SK-N-SH treated with all-trans-retinoic acid at 6 μM for 48 hours (cell line): ENCODE measurements around the gene GPSM1.

Experiments used
- ARNTL ChIP-seq: fragments of 450-650 bp; formaldehyde crosslinking; IDR thresholded peaks from 2 replicates; pipeline ENCODE4 v1.5.0; 2020; ENCODE audit warnings: low read depth, mild to moderate bottlenecking, moderate library complexity, borderline replicate concordance
- CREB5 ChIP-seq: fragments of 250-450 bp; sonication (Bioruptor Pico); IDR thresholded peaks from 2 replicates; pipeline ENCODE4 v1.5.1; 2020; ENCODE audit warnings: low read depth, mild to moderate bottlenecking, moderate library complexity
- ISL1 ChIP-seq: fragments of 250-450 bp; sonication (Bioruptor Pico); IDR thresholded peaks from 2 replicates; pipeline ENCODE4 v2.1.2; 2022; ENCODE audit warnings: mild to moderate bottlenecking, moderate library complexity
- OSR1 ChIP-seq: fragments of 250-450 bp; sonication (Bioruptor Pico); IDR thresholded peaks from 2 replicates; pipeline ENCODE4 v1.8.0; 2022; ENCODE audit warnings: moderate library complexity, mild to moderate bottlenecking, inconsistent platforms
- PPARA ChIP-seq: fragments of 250-450 bp; sonication (Bioruptor Pico); IDR thresholded peaks from 2 replicates; pipeline ENCODE4 v1.5.0; 2020; ENCODE audit warnings: mild to moderate bottlenecking, borderline replicate concordance
- RARB ChIP-seq: fragments of 250-450 bp; sonication (Bioruptor Pico); IDR thresholded peaks from 2 replicates; pipeline ENCODE4 v1.8.0; 2021; ENCODE audit warnings: mild to moderate bottlenecking, moderate library complexity
- SNAI2 ChIP-seq: fragments of 250-450 bp; sonication (Bioruptor Pico); IDR thresholded peaks from 2 replicates; pipeline ENCODE4 v1.5.0; 2020; ENCODE audit warnings: mild to moderate bottlenecking, moderate library complexity
- ZFP3 ChIP-seq: fragments of 250-450 bp; sonication (Bioruptor Pico); IDR thresholded peaks from 2 replicates; pipeline ENCODE4 v1.5.0; 2020; ENCODE audit warnings: mild to moderate bottlenecking, moderate library complexity
- ZNF565 ChIP-seq: fragments of 450-650 bp; formaldehyde crosslinking; conservative IDR thresholded peaks from 2 replicates; pipeline ENCODE4 v1.5.0; 2020; ENCODE audit warnings: low read depth, mild to moderate bottlenecking, moderate library complexity
- ZNF70 ChIP-seq: fragments of 450-650 bp; formaldehyde crosslinking; IDR thresholded peaks from 2 replicates; pipeline ENCODE4 v1.5.0; 2020; ENCODE audit warnings: mild to moderate bottlenecking, moderate library complexity
- TF ChIP-seq, protein P1 (sequence below): fragments of 250-450 bp; sonication (Bioruptor Pico); IDR thresholded peaks from 2 replicates; pipeline ENCODE4 v1.8.0; 2021; ENCODE audit warnings: low read depth, mild to moderate bottlenecking, moderate library complexity, borderline replicate concordance
- TF ChIP-seq, protein P2 (sequence below): fragments of 250-450 bp; sonication (Bioruptor Pico); IDR thresholded peaks from 2 replicates; pipeline ENCODE4 v1.8.0; 2020; ENCODE audit warnings: mild to moderate bottlenecking, moderate library complexity, borderline replicate concordance

DNA sequence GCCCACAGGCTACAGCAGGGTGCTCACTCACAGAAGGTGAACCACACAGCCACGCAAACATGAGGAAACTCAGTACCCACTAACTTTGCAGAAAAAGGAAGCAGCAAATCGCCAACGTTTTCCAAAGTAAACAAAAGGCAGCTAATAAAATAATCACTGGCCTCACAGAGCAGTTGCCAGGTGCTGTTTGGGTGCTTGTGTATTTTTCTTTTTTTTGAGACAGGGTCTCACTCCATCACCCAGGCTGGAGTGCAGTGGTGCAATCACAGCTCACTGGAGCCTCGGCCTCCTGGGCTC is 68.8 kb downstream of the GPSM1 start:
- no peak for TF ChIP-seq ISL1 (CRISPR knock-in tag)
- TF ChIP-seq, protein P1, sequence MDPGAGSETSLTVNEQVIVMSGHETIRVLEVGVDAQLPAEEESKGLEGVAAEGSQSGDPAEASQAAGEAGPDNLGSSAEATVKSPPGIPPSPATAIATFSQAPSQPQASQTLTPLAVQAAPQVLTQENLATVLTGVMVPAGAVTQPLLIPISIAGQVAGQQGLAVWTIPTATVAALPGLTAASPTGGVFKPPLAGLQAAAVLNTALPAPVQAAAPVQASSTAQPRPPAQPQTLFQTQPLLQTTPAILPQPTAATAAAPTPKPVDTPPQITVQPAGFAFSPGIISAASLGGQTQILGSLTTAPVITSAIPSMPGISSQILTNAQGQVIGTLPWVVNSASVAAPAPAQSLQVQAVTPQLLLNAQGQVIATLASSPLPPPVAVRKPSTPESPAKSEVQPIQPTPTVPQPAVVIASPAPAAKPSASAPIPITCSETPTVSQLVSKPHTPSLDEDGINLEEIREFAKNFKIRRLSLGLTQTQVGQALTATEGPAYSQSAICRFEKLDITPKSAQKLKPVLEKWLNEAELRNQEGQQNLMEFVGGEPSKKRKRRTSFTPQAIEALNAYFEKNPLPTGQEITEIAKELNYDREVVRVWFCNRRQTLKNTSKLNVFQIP (CRISPR knock-in tag), result no peak
- TF ChIP-seq ZNF70 (CRISPR knock-in tag), result no peak
- TF ChIP-seq ZFP3, result no peak
- TF ChIP-seq PPARA (CRISPR knock-in tag), result no peak
- no peak for TF ChIP-seq ARNTL (CRISPR knock-in tag)
- TF ChIP-seq CREB5 (CRISPR knock-in tag), result no peak
- TF ChIP-seq, protein P2, sequence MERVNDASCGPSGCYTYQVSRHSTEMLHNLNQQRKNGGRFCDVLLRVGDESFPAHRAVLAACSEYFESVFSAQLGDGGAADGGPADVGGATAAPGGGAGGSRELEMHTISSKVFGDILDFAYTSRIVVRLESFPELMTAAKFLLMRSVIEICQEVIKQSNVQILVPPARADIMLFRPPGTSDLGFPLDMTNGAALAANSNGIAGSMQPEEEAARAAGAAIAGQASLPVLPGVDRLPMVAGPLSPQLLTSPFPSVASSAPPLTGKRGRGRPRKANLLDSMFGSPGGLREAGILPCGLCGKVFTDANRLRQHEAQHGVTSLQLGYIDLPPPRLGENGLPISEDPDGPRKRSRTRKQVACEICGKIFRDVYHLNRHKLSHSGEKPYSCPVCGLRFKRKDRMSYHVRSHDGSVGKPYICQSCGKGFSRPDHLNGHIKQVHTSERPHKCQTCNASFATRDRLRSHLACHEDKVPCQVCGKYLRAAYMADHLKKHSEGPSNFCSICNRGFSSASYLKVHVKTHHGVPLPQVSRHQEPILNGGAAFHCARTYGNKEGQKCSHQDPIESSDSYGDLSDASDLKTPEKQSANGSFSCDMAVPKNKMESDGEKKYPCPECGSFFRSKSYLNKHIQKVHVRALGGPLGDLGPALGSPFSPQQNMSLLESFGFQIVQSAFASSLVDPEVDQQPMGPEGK (CRISPR knock-in tag), result no peak
- no peak for TF ChIP-seq ZNF565 (CRISPR knock-in tag)
- TF ChIP-seq SNAI2, result no peak
- no peak for TF ChIP-seq RARB (CRISPR knock-in tag)
- no peak for TF ChIP-seq OSR1 (CRISPR knock-in tag)
